SK-N-SH (cell line): ENCODE measurements around the gene RNF169. TPM values are rescaled to one million over a fixed set of nuclear protein-coding genes. Genes with fewer than 3 reads are reported as not detected.

Experiments used
- CTCF ChIA-PET: fragments of 300-600, 350-600 bp; formaldehyde crosslinking; extraction: SDS; loops from one replicate; lab custom pipeline; 2021; lab: Yijun Ruan, JAX
- POLR2A ChIA-PET: fragments of 350-600 bp; sonication (Branson Sonifier 250); formaldehyde crosslinking; extraction: SDS; loops from one replicate; lab custom pipeline; 2020; ENCODE audit warnings: antibody characterized with exemption, inconsistent platforms; lab: Yijun Ruan, JAX
- DNase-seq: peaks from one replicate; pipeline ENCODE4 v3.0.0; 2012
- H2AFZ ChIP-seq: fragments of 200-600 bp; sonication (generic); 2 replicates; pipeline ENCODE4 v1.8.1; 2016; ENCODE audit warnings: antibody characterized with exemption, mild to moderate bottlenecking, low read depth
- H3F3A ChIP-seq: fragments of 200-600 bp; sonication (generic); replicated peaks from 2 replicates; pipeline ENCODE3; 2016; ENCODE audit warnings: antibody characterized with exemption, mild to moderate bottlenecking; ENCODE audit not compliant: insufficient read depth
- H3K27ac ChIP-seq, 2 experiments: fragments of 200-500 bp in 1 of 2; fragments of 200-600 bp in 1 of 2; sonication (Bioruptor generic) in 1 of 2; sonication (generic), shearing (Covaris generic) in 1 of 2; 2 replicates each; pipeline versions ENCODE4 v1.5.1 to v1.6.1; 2014 to 2016; ENCODE audit warnings: low read depth in 2 of 2, inconsistent platforms in 1 of 2, low read length in 1 of 2, mild to moderate bottlenecking in 1 of 2, mixed read lengths in 1 of 2
- H3K27me3 ChIP-seq: fragments of 200-600 bp; sonication (generic), shearing (Covaris generic); 2 replicates; pipeline ENCODE4 v1.6.1; 2016; ENCODE audit warnings: mixed run types; ENCODE audit not compliant: insufficient read depth
- H3K36me3 ChIP-seq, 2 experiments: fragments of 200-500 bp in 1 of 2; fragments of 200-600 bp in 1 of 2; sonication (Bioruptor generic) in 1 of 2; sonication (generic) in 1 of 2; replicated peaks in 1 of 2; 2 replicates each; pipeline versions ENCODE3 to v1.5.1; 2014 to 2016; ENCODE audit warnings: low read length in 1 of 2, mild to moderate bottlenecking in 1 of 2; ENCODE audit not compliant: insufficient read depth in 2 of 2, control insufficient read depth in 1 of 2
- H3K4me1 ChIP-seq, 2 experiments: fragments of 200-500 bp in 1 of 2; fragments of 200-600 bp in 1 of 2; sonication (Bioruptor generic) in 1 of 2; sonication (generic), shearing (Covaris generic) in 1 of 2; 2 replicates each; pipeline versions ENCODE4 v1.5.1 to v1.6.1; 2014 to 2016; ENCODE audit warnings: low read depth in 1 of 2, low read length in 1 of 2, mixed run types in 1 of 2; ENCODE audit not compliant: insufficient read depth in 2 of 2, control insufficient read depth in 1 of 2
- H3K4me2 ChIP-seq: fragments of 200-600 bp; sonication (generic), shearing (Covaris generic); 2 replicates; pipeline ENCODE4 v1.6.1; 2017; ENCODE audit warnings: mixed run types
- H3K4me3 ChIP-seq, 2 experiments: fragments of 200-500 bp in 1 of 2; fragments of 200-600 bp in 1 of 2; sonication (Bioruptor generic) in 1 of 2; sonication (generic), shearing (Covaris generic) in 1 of 2; 2 replicates each; pipeline versions ENCODE4 v1.5.1 to v1.8.1; 2014 to 2016; ENCODE audit warnings: low read depth in 2 of 2, inconsistent platforms in 1 of 2, low read length in 1 of 2, mild to moderate bottlenecking in 1 of 2, mixed read lengths in 1 of 2, moderate library complexity in 1 of 2
- H3K79me2 ChIP-seq: fragments of 200-600 bp; sonication (generic); 2 replicates; pipeline ENCODE4 v1.8.1; 2017; ENCODE audit warnings: mild to moderate bottlenecking; ENCODE audit not compliant: insufficient read depth
- H3K9ac ChIP-seq: fragments of 200-600 bp; sonication (generic); 2 replicates; pipeline ENCODE4 v1.6.1; 2017; ENCODE audit warnings: mixed run types
- H3K9me2 ChIP-seq: fragments of 200-600 bp; sonication (generic); 2 replicates; pipeline ENCODE4 v1.6.1; 2017; ENCODE audit warnings: mixed run types
- H3K9me3 ChIP-seq: fragments of 200-600 bp; sonication (generic); 2 replicates; pipeline ENCODE4 v1.6.1; 2017; ENCODE audit warnings: mixed run types, mild to moderate bottlenecking, moderate library complexity
- H4K20me1 ChIP-seq: fragments of 200-600 bp; sonication (generic); 2 replicates; pipeline ENCODE4 v1.6.1; 2017; ENCODE audit warnings: mild to moderate bottlenecking, mixed run types; ENCODE audit not compliant: insufficient read depth
- CTCF ChIP-seq: fragments of 200-600 bp; sonication (generic); IDR thresholded peaks from 2 replicates; pipeline ENCODE4 v1.6.1; 2017; ENCODE audit warnings: antibody characterized with exemption, mild to moderate bottlenecking, moderate library complexity
- EP300 ChIP-seq, 2 experiments: IDR thresholded peaks; 2 replicates each; pipeline versions ENCODE4 v1.4.0 to v1.6.1; 2012; ENCODE audit warnings: borderline replicate concordance in 1 of 2, low read depth in 1 of 2, low read length in 1 of 2
- FOSL2 ChIP-seq: IDR thresholded peaks from 2 replicates; pipeline ENCODE4 v1.4.0; 2012; ENCODE audit warnings: low read depth, mild to moderate bottlenecking, moderate library complexity, borderline replicate concordance
- GABPA ChIP-seq: IDR thresholded peaks from 2 replicates; pipeline ENCODE4 v1.4.0; 2012; ENCODE audit warnings: low read depth, mild to moderate bottlenecking
- IRF3 ChIP-seq: fragments of 150-350 bp; IDR thresholded peaks from 2 replicates; pipeline ENCODE4 v1.6.1; 2016; ENCODE audit warnings: mild to moderate bottlenecking, low read depth, low read length
- MAX ChIP-seq: IDR thresholded peaks from 2 replicates; pipeline ENCODE4 v1.4.0; 2012; ENCODE audit warnings: low read depth
- MEF2A ChIP-seq: IDR thresholded peaks from 2 replicates; pipeline ENCODE4 v1.4.0; 2012; ENCODE audit warnings: low read depth, borderline replicate concordance
- MXI1 ChIP-seq: IDR thresholded peaks from 2 replicates; pipeline ENCODE4 v1.6.1; 2012; ENCODE audit warnings: mild to moderate bottlenecking, low read depth, low read length, improper control_type of control experiment
- NRF1 ChIP-seq: IDR thresholded peaks from 2 replicates; pipeline ENCODE4 v1.6.1; 2012; ENCODE audit warnings: low read depth, mild to moderate bottlenecking, low read length
- POLR2AphosphoS5 ChIP-seq: IDR thresholded peaks from 2 replicates; pipeline ENCODE4 v1.6.1; 2012; ENCODE audit warnings: low read depth, low read length
- RAD21 ChIP-seq: IDR thresholded peaks from 2 replicates; pipeline ENCODE4 v1.6.1; 2012; ENCODE audit warnings: mild to moderate bottlenecking, low read length
- REST ChIP-seq: IDR thresholded peaks from 2 replicates; pipeline ENCODE4 v1.6.1; 2012; ENCODE audit warnings: mild to moderate bottlenecking, low read depth, low read length, moderate library complexity
- SMC3 ChIP-seq: IDR thresholded peaks from 2 replicates; pipeline ENCODE4 v1.6.1; 2012; ENCODE audit warnings: low read depth, low read length, improper control_type of control experiment
- TAF1 ChIP-seq: IDR thresholded peaks from 2 replicates; pipeline ENCODE4 v1.6.1; 2012; ENCODE audit warnings: low read depth, mild to moderate bottlenecking, low read length, moderate library complexity, borderline replicate concordance
- ZBTB33 ChIP-seq: IDR thresholded peaks from 2 replicates; pipeline ENCODE4 v1.4.0; 2012; ENCODE audit warnings: low read depth, borderline replicate concordance
- WGBS: methylation state at CpG from one replicate; pipeline ENCODE4 v1.1.6; 2017; ENCODE audit warnings: low lambda C conversion rate; 5-methylcytosine and 5-hydroxymethylcytosine counted together
- polyA plus RNA-seq, 3 experiments: library from polyadenylated mRNA; depleted of rRNA; stranded (reverse); fragments of >200 nt; gene quantifications; 2 replicates each; pipeline ENCODE4 v1.2.3, GENCODE V29; 2012

The RNF169 gene
- polyA plus RNA-seq, 1 of the 3 experiments (the other 2 are of a cell fraction) = 2.2 TPM

- WGBS = 94% methylated on average over 1 of the region's 1 CpG
- peak; percentile 18 for DNase-seq
- Histone ChIP-seq H4K20me1 (no peaks in the 10 kb centered on the region), H2AFZ (no peak overlapping the region), H3F3A (peaks cover 10% of the 10 kb centered on the region), H3K27me3 (no peaks in the 10 kb centered on the region), H3K4me1 (no peaks in the 10 kb centered on the region), H3K9me2 (no peaks in the 10 kb centered on the region), H3K9ac (no peak overlapping the region), H3K79me2 (peaks cover 4% of the 10 kb centered on the region; the same call in 1 of the 2 replicates), H3K4me3 (no peak overlapping the region), H3K27ac (no peak overlapping the region), H3K9me3 (peaks cover 46% of the 10 kb centered on the region), H3K4me2 (no peak overlapping the region), H3K36me3 (peaks cover 22 to 68% of the 10 kb centered on the region in 2 experiments)
- TF ChIP-seq RAD21 (0 out of 2 replicates have a peak, but pooled peaks have one; percentile 18), MEF2A (no peak), TAF1 (no peak), EP300 (IDR thresholded peaks at IDR 0.05; ENCODE audit: borderline replicate concordance in 1 of 2, low read depth in 1 of 2, low read length in 1 of 2) (no peak), FOSL2 (no peak), SMC3 (no peak), MXI1 (no peak), CTCF (peak; percentile 47)
- POLR2A ChIA-PET = no interaction called here
- CTCF ChIA-PET = no interaction called here
Observed at GRCh38 chr11:74870485-74870884, 121.8 kb downstream of the RNF169 start.

- no peak overlapping the region for H3K9ac ChIP-seq
- no peaks in the 10 kb centered on the region for H3K9me2 ChIP-seq
- peaks cover 4% of the 10 kb centered on the region; the same call in 1 of the 2 replicates for H3K79me2 ChIP-seq
- 100% methylated on average over 2 of the region's 2 CpGs for WGBS
- H3K9me3 ChIP-seq = peaks cover 42% of the 10 kb centered on the region
- no peak for DNase-seq
- H3K27ac ChIP-seq = no peak overlapping the region
- H3K4me1 ChIP-seq = no peaks in the 10 kb centered on the region
- ChIA-PET CTCF (no interaction called here), POLR2A (no interaction called here)
- no peak overlapping the region; a peak in 1 of 4 replicates for H3K4me3 ChIP-seq
- no peaks in the 10 kb centered on the region for H3K27me3 ChIP-seq
- H3K36me3 ChIP-seq = peaks cover 22 to 63% of the 10 kb centered on the region in 2 experiments
- H3K4me2 ChIP-seq = no peak overlapping the region
- no peak overlapping the region for H2AFZ ChIP-seq
- peaks cover 10% of the 10 kb centered on the region for H3F3A ChIP-seq
- H4K20me1 ChIP-seq = no peaks in the 10 kb centered on the region
- TF ChIP-seq ZBTB33 (no peak), CTCF (no peak), RAD21 (no peak), NRF1 (no peak), GABPA (no peak), REST (no peak), IRF3 (no peak), FOSL2 (no peak), MAX (no peak), POLR2AphosphoS5 (no peak), MXI1 (no peak)
Observed at GRCh38 chr11:74871037-74871436, 122.4 kb downstream of the RNF169 start.
